ENCODE measurements around the gene RALGPS1. TPM values are rescaled to one million over a fixed set of nuclear protein-coding genes. Genes with fewer than 3 reads are reported as not detected.

The RALGPS1 gene
- total RNA-seq, 1 experiment from 2014 or later: 18.6 TPM

DNA sequence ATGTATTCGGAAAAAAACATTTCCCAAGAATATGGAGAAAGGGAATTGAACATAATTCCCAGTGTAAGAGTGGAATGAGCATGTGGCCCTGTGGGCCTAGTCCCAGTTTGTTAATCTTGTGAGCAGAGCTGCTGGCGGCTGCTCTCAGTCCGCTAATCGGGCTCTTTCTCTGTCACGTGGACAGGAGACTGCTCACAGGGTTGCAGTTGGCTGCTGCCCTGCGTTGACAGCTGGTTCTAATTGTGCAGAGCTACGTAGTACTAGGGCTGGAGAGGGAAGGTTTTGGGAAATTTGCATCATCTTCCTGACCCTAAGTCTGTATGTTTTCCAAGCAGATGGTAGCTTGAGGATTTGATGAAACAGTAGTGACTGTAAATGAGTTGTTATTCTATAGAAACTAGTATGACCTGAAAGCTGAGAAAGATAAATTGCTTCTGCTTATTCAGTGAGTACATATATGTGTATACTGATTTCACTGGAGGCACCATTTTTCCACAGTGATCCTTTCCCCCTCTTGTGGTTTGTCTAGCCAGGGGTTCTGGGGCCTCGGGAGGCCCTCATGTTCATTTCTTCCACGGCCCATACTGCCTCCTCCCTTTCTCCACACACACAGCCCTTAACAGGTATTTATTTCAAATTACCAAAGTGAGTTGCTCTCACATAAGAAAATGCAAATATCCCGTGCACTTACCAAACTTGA is 107.2 kb downstream of the RALGPS1 start:
- H4K20me1 ChIP-seq (ENCODE audit: control insufficient read depth, insufficient read depth, insufficient read length): no peaks in the 10 kb centered on the region
- H2BK20ac ChIP-seq (ENCODE audit: low read depth, low read length, poor library complexity, severe bottlenecking): no peak overlapping the region
- H3K14ac ChIP-seq (ENCODE audit: insufficient read depth, low read length): no peak overlapping the region
- H3K4ac ChIP-seq (ENCODE audit: low read depth, low read length): no peak overlapping the region
- no peak overlapping the region for H2AFZ ChIP-seq (ENCODE audit: low read length)
- H4K8ac ChIP-seq (replicated peaks; ENCODE audit: insufficient read length, low read depth, low read length): no peak overlapping the region
- H3T11ph ChIP-seq (ENCODE audit: low read length): no peak overlapping the region
- no peak overlapping the region for H3K4me2 ChIP-seq (ENCODE audit: insufficient read depth, insufficient read length, low read length)
- no peaks in the 10 kb centered on the region for H3K9me3 ChIP-seq (ENCODE audit: control insufficient read depth, low read depth, low read length)
- H3K36me3 Mint-ChIP-seq (ENCODE audit: insufficient read depth in 1 of 3, low read depth in 3 of 3): no peaks in the 10 kb centered on the region
- H3K79me1 ChIP-seq (ENCODE audit: insufficient read depth, low read depth, low read length, poor library complexity, severe bottlenecking): no peaks in the 10 kb centered on the region
- no CpG with 5 or more reads among the region's 10 CpGs for WGBS (ENCODE audit: extremely low coverage, insufficient read length, low lambda C conversion rate)
- H3K18ac ChIP-seq (ENCODE audit: insufficient read length, low read depth, low read length): no peak overlapping the region
- no peak overlapping the region for H4K5ac ChIP-seq (ENCODE audit: insufficient read length, low read depth, low read length)
- TF ChIP-seq, protein P1, sequence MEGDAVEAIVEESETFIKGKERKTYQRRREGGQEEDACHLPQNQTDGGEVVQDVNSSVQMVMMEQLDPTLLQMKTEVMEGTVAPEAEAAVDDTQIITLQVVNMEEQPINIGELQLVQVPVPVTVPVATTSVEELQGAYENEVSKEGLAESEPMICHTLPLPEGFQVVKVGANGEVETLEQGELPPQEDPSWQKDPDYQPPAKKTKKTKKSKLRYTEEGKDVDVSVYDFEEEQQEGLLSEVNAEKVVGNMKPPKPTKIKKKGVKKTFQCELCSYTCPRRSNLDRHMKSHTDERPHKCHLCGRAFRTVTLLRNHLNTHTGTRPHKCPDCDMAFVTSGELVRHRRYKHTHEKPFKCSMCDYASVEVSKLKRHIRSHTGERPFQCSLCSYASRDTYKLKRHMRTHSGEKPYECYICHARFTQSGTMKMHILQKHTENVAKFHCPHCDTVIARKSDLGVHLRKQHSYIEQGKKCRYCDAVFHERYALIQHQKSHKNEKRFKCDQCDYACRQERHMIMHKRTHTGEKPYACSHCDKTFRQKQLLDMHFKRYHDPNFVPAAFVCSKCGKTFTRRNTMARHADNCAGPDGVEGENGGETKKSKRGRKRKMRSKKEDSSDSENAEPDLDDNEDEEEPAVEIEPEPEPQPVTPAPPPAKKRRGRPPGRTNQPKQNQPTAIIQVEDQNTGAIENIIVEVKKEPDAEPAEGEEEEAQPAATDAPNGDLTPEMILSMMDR (conservative IDR thresholded peaks at IDR 0.05): no peak
- no peak overlapping the region for H3K23ac ChIP-seq (ENCODE audit: insufficient read length, low read depth, low read length)
- H3K4me1 Mint-ChIP-seq: peaks cover 0 to 3% of the 10 kb centered on the region in 2 experiments; a peak in 2 of 4 replicates
- H3K9me3 Mint-ChIP-seq: no peaks in the 10 kb centered on the region
- no peak overlapping the region for H2BK12ac ChIP-seq (ENCODE audit: insufficient read length, low read depth, low read length)
- H3K27ac Mint-ChIP-seq: no peak overlapping the region
- no peak overlapping the region for H2BK5ac ChIP-seq (ENCODE audit: insufficient read length, low read length)
- no peaks in the 10 kb centered on the region for H3K27me3 ChIP-seq (ENCODE audit: insufficient read depth, low read length)
- H3K79me2 ChIP-seq (ENCODE audit: insufficient read depth, low read length): no peaks in the 10 kb centered on the region
- H3K56ac ChIP-seq (ENCODE audit: insufficient read length, low read depth, low read length): no peak overlapping the region
- H3K27me3 Mint-ChIP-seq (ENCODE audit: low read depth): no peaks in the 10 kb centered on the region
- no peak overlapping the region; a peak in 1 of 5 replicates for H3K4me3 Mint-ChIP-seq
- H2BK120ac ChIP-seq (ENCODE audit: low read depth, low read length, poor library complexity, severe bottlenecking): no peak overlapping the region
- H2BK15ac ChIP-seq (ENCODE audit: low read depth, low read length): no peak overlapping the region
- H3K4me1 ChIP-seq (ENCODE audit: insufficient read depth, low read length): no peaks in the 10 kb centered on the region
- H3K9ac ChIP-seq (ENCODE audit: extremely low read depth, insufficient read length, low read length): no peak overlapping the region
- H2AK5ac ChIP-seq (ENCODE audit: insufficient read length, low read length): no peak overlapping the region
- no peak for DNase-seq
- H3K27ac ChIP-seq (ENCODE audit: insufficient read length, low read depth, low read length): no peak overlapping the region
- H3K23me2 ChIP-seq (ENCODE audit: insufficient read length, low read depth, low read length, poor library complexity, severe bottlenecking): no peaks in the 10 kb centered on the region
- no peak overlapping the region for H4K91ac ChIP-seq (ENCODE audit: insufficient read length, low read depth, low read length)

All from H9 (cell line).